HG03196 (cell line): ENCODE data around the gene SEPSECS.

Experiments used
- ATAC-seq: cut with Tn5 transposase; IDR thresholded peaks from one replicate; pipeline ENCODE4 v1.9.1; 2021; ENCODE audit not compliant: unreplicated experiment

Gene SEPSECS

GRCh38 chr4:25110527-25111329 lies 49.5 kb downstream of the SEPSECS start:
- ATAC-seq, result no peak

DNA sequence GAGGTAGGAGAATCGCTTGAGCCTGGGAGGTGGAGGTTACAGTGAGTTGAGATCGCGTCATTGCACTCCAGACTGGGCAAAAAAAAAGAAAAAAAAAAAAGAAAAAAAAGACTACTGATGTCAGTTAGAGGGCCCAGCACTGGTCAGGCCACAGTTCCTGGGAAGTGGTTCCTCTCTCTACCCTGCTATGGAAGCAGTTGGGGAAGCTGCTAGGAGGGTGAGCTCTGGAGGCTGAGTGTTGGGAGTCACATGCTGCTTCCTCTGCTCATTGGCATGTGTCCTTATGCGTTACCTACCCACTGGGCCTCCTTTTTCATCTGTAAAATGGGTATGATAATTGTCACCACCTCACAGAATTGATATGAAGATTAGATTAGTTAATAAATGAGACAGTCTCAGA lies 50.7 kb downstream of the SEPSECS start:
- ATAC-seq, result no peak

DNA sequence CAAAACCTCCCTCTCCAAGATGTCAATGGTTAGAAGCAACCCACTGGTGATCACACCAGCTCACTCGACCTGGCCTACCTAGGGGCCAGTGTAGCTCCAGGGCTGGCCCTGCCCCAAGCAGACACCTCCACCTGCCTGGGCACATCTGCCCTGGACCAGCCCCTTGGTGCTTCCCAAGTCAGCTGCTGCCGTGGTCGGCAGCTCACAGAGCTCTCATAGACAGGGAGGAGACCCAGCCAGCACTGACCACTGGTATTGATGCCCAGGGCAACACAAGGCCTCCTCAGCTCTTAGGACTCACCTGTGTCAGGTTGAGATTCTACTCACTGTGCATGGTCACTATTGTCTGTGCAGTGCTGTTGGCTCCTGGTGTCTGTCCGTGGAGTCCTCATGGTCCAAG lies 51.7 kb downstream of the SEPSECS start:
- ATAC-seq, result no peak

DNA sequence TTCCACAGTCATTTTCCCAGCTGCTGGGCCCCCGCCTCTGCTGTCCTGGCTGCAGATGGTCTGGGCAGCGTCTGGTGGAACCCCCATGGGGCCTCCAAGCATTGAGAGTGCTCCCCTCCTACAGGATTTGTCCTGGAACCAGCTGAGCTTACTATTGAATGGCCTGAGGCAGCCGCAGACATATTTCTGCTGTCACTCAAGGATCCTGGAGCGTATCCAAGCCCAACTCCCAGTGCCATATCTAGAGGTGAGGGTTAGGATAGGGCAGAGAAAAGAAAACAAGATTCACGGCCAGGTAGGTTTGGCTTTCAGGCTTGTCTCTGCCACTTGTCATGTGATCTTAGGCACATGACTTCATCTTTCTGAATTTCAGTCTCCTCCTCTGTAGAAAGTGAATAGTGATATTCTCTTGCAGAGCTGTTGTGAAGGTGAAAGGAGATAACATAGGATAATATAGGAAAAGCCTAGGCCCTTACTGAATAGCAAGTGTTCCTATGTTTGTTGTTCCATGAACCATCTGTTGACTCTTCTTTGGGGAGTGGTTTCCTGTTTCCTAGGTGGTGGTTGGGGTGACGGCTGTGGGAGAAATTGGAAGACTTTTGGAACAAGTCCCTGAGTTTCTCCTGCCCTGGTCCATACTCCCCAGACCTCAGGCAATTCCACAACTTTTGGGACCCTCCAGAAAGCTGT lies 52.3 kb downstream of the SEPSECS start:
- no peak for ATAC-seq

- no peak for ATAC-seq
Measured at GRCh38 chr4:25106363-25107151, 53.7 kb downstream of the SEPSECS start.

DNA sequence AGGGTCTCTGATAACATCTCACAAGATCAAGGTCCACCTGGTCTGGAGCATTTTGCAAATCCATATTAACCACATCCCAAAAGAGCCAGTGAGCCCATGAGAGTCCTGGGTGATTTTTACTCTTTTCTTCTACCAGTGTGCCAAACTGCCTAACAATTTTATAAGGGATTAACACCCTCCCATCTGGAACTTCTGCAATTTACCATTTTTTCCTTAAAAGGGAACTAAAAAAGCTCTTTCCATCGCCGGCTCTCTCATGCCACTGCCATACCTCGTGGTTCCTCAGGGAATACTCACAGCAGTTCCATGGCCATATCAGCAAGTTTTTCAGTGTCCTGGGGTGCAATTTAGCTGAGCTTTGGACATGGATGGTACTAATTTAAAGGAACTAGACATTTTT lies 55.7 kb downstream of the SEPSECS start:
- no peak for ATAC-seq

GRCh38 chr4:25103418-25103817 lies 56.8 kb downstream of the SEPSECS start:
- ATAC-seq, result no peak

DNA sequence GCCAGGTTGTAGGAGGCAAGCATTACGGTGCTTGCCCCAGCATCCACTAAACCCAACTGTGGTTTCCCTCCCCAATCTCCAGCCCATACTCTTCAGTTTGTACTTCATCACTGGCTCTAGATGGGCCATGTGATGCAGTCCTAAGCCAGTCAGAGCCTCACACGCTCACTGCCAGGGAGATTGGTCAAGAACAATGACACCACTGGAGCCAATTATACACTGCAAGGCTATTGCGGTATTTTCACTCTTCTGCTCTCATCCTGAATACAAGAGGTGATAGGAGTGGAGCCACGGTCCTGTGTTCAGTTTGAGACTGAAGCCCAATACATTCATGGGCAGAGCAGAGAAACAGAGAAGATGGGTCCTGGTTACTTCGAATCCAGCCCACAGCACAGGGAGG lies 58.4 kb downstream of the SEPSECS start:
- no peak for ATAC-seq

DNA sequence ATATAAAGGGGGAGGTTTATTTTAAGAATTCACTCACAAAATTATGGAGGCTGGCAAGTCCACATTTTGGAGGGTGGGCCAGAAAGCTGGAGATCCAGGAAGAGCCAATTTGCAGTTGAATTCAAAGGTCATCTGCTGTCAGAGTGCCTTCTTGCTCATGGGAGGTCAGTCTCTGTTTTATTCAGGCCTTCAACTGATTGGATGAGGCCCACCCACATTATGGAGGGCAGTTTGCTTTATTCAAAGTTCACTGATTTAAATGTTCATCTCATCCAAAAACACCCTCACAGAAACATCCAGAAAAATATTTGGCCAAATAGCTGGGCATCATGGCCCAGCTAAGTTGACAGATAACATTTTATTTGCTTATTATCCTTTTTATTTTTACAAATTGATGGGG lies 59.5 kb downstream of the SEPSECS start:
- ATAC-seq, result no peak

DNA sequence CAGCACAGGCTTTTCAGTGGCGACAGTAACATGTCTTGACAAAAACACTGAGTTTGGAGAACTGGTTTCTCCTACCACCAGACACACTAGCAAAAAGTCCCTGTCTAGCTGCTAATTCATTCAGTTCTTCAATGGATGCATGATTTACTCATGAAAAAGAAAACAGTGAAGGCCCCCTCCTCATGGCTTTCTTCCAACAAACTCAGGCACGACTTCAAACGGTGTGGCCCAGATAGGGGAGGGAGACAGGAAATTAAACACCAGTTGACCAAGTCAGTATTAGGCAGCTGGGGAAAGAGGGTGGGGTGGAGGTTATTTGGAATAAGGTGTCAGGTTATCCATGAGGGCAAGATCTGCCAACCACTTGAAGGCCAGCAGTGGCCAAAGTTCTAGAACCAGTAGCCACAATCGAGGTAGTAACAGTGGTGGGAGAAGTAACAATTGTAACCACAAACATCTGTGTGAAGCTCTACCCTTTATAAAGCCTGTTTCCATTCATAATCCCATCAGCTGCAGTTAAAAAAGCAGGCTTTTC lies 60.2 kb downstream of the SEPSECS start:
- no peak for ATAC-seq

GRCh38 chr4:25098964-25099891 lies 61.0 kb downstream of the SEPSECS start:
- no peak for ATAC-seq

GRCh38 chr4:25096981-25097443 lies 63.2 kb downstream of the SEPSECS start:
- ATAC-seq, result no peak

- ATAC-seq, result no peak
Measured at GRCh38 chr4:25096251-25096980, 63.8 kb downstream of the SEPSECS start.

- no peak for ATAC-seq
Measured at GRCh38 chr4:25095837-25096236, 64.4 kb downstream of the SEPSECS start.

DNA sequence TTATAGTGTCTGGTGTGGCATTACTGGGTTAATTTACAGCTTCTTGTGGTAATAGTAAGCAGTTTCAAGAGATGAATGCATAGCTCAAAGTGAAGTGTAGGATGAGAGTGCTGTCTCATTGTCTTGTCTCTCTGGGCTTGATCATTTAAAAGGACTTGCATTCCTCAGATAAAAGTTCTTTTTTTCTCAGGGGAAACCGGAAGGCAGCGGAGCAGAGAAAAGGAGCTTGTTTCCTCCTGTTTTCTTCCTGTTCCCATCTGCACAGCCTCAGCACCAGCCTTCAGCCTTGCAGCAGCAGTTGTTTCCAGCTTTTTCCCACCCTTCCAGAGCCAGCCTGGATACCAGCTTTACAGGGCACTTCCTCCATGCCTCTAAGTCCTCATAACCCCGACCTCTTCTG lies 68.1 kb downstream of the SEPSECS start:
- ATAC-seq, result no peak

DNA sequence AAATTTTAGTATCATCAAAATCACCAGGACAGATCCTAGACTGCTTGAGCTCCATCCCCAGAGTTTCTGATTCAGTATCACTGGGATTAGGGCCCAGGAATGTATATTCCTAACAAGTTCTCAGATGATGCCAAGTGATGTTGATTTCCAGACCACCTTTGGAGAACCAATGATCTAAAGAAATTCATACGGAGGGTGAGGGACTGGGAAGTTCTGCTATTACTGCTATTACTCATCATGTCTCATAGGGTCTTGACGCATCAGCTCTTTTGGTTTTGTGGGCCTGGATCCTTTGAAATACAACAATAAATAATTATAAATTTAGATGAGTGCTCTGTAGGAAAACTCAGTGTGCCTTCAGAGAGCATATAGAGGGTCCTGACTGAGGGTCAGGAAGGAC lies 69.7 kb downstream of the SEPSECS start:
- no peak for ATAC-seq

GRCh38 chr4:25089051-25089763 lies 71.0 kb downstream of the SEPSECS start:
- no peak for ATAC-seq

- no peak for ATAC-seq
Measured at GRCh38 chr4:25088093-25088952, 71.9 kb downstream of the SEPSECS start.
